Measurements from ENCODE around the gene DDAH2. TPM values are rescaled to one million over a fixed set of nuclear protein-coding genes. Genes with fewer than 3 reads are reported as not detected.

DDAH2 gene
- total RNA-seq, 1 experiment from 2014 or later = 43.4 TPM

- no peaks in the 10 kb centered on the region for H3K27me3 ChIP-seq (ENCODE audit: insufficient read depth, low read length)
- ChIA-PET RAD21 (ENCODE audit: low non-redundant PET in 1 of 2, low total read pairs in 2 of 2, uncharacterized antibody in 2 of 2, unreplicated experiment in 2 of 2) (interaction anchor here in 1 of 2 experiments (1.0 kb wide), 1 partner anchor 26 kb away, joined by 3 read pairs; no protein-coding TSS in a partner anchor), POLR2A (interaction anchor here (0.7 to 2.0 kb wide), 13 partner anchors 11 to 140 kb away, joined by 3 to 12 read pairs (median 4); partner anchors contain the start of genes BAG6, DDAH2, GPANK1 and HSPA1B), CTCF (interaction anchor here (1.0 to 2.1 kb wide), 4 partner anchors 10 to 492 kb away, joined by 3 to 10 read pairs (median 5); no protein-coding TSS in a partner anchor)
- ATAC-seq (peak; percentile 93), DNase-seq (ENCODE audit: low read depth, low spot score) (peak; percentile 98)
- H3K79me2 ChIP-seq (ENCODE audit: insufficient read depth, low read length) = peaks cover 13% of the 10 kb centered on the region
- no peaks in the 10 kb centered on the region for H3K36me3 ChIP-seq (ENCODE audit: control insufficient read depth in 1 of 2, insufficient read depth in 2 of 2, low read length in 2 of 2)
- H2AFZ ChIP-seq (ENCODE audit: low read depth, low read length, poor library complexity, severe bottlenecking) = no peak within 1 kb of the TSS
- no TSS peak for BruUV-seq (replicated peaks)
- peaks cover 7 to 15% of the 10 kb centered on the region in 2 experiments; a peak in 3 of 4 replicates for H3K4me1 ChIP-seq (ENCODE audit: control insufficient read depth in 1 of 2, insufficient read depth in 2 of 2, low read length in 2 of 2)
- H3K9me3 ChIP-seq (ENCODE audit: control insufficient read depth in 1 of 2, insufficient read depth in 1 of 2, low read depth in 1 of 2, low read length in 2 of 2) = no peaks in the 10 kb centered on the region
- no peaks in the 10 kb centered on the region for H4K20me1 ChIP-seq (ENCODE audit: insufficient read depth)
- peak within 1 kb of the TSS; percentile 82 for H3K27ac ChIP-seq (ENCODE audit: low read depth, low read length)
- H3K4me2 ChIP-seq (ENCODE audit: low read length) = peak within 1 kb of the TSS; percentile 77
- H3K9me2 ChIP-seq (ENCODE audit: insufficient read depth) = no peaks in the 10 kb centered on the region
- intact Hi-C loops (cut with micrococcal nuclease) = loop anchor here (2.0 kb wide), 1 partner anchor 36 kb away; no protein-coding TSS in a partner anchor
- H3K9ac ChIP-seq (ENCODE audit: low read length) = peak within 1 kb of the TSS; percentile 85
- H3K4me3 ChIP-seq (replicated peaks in 1 of 2; ENCODE audit: low read depth in 1 of 2, low read length in 2 of 2) = peak within 1 kb of the TSS; percentile 89 to 98
- peak; percentile 95 for TF ChIP-seq POLR2AphosphoS5 (IDR thresholded peaks at IDR 0.05; ENCODE audit: low read depth, low read length)
- TF ChIP-seq FOSL1 (IDR thresholded peaks at IDR 0.05; ENCODE audit: low read depth) = no peak
- TF ChIP-seq SP1 (IDR thresholded peaks at IDR 0.05; ENCODE audit: low read depth) = peak; percentile 90
- TF ChIP-seq SRF (IDR thresholded peaks at IDR 0.05; ENCODE audit: low read depth) = no peak; the same call in none of the 2 replicates
- TF ChIP-seq REST (IDR thresholded peaks at IDR 0.05; ENCODE audit: low read depth) = no peak
- TF ChIP-seq ELF1 (IDR thresholded peaks at IDR 0.05; ENCODE audit: borderline replicate concordance, low read depth) = no peak; the same call in 1 of the 2 replicates
- peak; percentile 78 for TF ChIP-seq CBX3 (IDR thresholded peaks at IDR 0.05; ENCODE audit: low read depth)
- no peak for TF ChIP-seq ATF3 (IDR thresholded peaks at IDR 0.05)
- no peak for TF ChIP-seq ZNF274 (IDR thresholded peaks at IDR 0.05; ENCODE audit: low read depth, low read length)
- peak; percentile 62 for TF ChIP-seq TCF7L2 (IDR thresholded peaks at IDR 0.05; ENCODE audit: borderline replicate concordance, extremely low read depth, insufficient read depth, insufficient read length)
- no peak for TF ChIP-seq EZH2phosphoT487 (IDR thresholded peaks at IDR 0.05; ENCODE audit: borderline replicate concordance)
- peak; percentile 83 for TF ChIP-seq SIN3A (IDR thresholded peaks at IDR 0.05; ENCODE audit: low read depth)
- TF ChIP-seq MAX (IDR thresholded peaks at IDR 0.05) = peak; percentile 50
- TF ChIP-seq JUND (IDR thresholded peaks at IDR 0.05) = peak; percentile 35; the same call in 1 of the 2 replicates
- TF ChIP-seq POLR2A (IDR thresholded peaks at IDR 0.05; ENCODE audit: borderline replicate concordance, extremely low read depth, insufficient read depth, insufficient read length) = peak; percentile 48
- peak; percentile 77 for TF ChIP-seq ZBTB33 (IDR thresholded peaks at IDR 0.05; ENCODE audit: extremely low read depth, insufficient replicate concordance, low read length)
- TF ChIP-seq EZH2 (IDR thresholded peaks at IDR 0.05) = no peak
- TF ChIP-seq CEBPB (IDR thresholded peaks at IDR 0.05; ENCODE audit: low read depth) = peak; percentile 99
- TF ChIP-seq RAD21 (IDR thresholded peaks at IDR 0.05; ENCODE audit: low read depth) = no peak; the same call in 1 of the 2 replicates
- peak; percentile 84 for TF ChIP-seq YY1 (IDR thresholded peaks at IDR 0.05; ENCODE audit: extremely low read depth, insufficient replicate concordance, low read depth, low read length)
Observed at GRCh38 chr6:31702819-31703716, 26.0 kb downstream of the DDAH2 start, which contains the start of gene ABHD16A. ABHD16A (minus strand) TSS chr6:31703324; CDS start chr6:31703281, 43 bp downstream.
